ENCODE data around the gene CXorf65.
A peak's percentile ranks its signal among the peaks of the same experiment; 100 is the strongest.

Gene CXorf65

GRCh38 chrX:71098951-71099506, 7.5 kb downstream of the CXorf65 start:
- no peak overlapping the region for H3K4me3 ChIP-seq (ENCODE audit: low read length)
- TF ChIP-seq ZNF274 (IDR thresholded peaks at IDR 0.05; ENCODE audit: low read depth, low read length), result no peak

GRCh38 chrX:71098302-71098701, 8.2 kb downstream of the CXorf65 start:
- H3K4me3 ChIP-seq (ENCODE audit: low read length), result no peak overlapping the region
- TF ChIP-seq ZNF274 (IDR thresholded peaks at IDR 0.05; ENCODE audit: low read depth, low read length), result no peak

DNA sequence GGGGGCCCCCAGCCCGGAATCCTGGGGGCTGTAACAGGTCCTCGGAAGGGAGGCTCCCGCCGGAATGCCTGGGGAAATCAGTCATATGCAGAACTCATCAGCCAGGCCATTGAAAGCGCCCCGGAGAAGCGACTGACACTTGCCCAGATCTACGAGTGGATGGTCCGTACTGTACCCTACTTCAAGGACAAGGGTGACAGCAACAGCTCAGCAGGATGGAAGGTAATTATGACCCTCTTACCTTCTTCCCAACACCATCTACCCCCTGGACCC, 9.8 kb downstream of the CXorf65 start:
- H3K4me3 ChIP-seq (ENCODE audit: low read length), result peak overlapping the region; percentile 85; the same call in 1 of the 2 replicates
- TF ChIP-seq ZNF274 (IDR thresholded peaks at IDR 0.05; ENCODE audit: low read depth, low read length), result no peak

DNA sequence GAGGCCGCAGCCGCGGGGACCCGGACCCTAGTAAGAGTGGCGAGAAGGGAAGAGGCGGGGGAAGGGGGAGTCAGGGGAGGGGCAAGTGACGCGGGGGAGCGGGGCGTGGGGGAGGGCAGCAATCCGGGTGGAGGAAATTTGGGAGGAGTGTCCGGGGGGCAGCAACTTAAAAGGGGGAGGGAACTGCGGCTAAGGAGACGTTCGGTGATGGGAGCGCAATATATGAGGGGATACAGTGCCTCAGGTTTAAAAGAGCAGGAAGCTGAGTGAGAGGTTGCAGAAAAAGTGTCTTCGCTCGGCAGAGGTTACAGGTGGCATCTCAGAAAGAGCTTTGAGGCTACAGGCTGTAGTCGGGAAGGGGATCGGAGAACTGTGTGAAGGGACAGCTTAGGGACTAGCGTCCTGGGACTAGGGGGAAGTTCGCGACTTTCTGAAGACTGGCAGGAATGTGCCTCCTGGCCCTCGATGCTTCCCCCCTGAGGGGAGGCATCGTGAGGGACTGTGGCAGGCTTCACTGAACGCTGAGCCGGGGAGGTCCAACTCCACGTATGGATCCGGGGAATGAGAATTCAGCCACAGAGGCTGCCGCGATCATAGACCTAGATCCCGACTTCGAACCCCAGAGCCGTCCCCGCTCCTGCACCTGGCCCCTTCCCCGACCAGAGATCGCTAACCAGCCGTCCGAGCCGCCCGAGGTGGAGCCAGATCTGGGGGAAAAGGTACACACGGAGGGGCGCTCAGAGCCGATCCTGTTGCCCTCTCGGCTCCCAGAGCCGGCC, 10.4 kb downstream of the CXorf65 start:
- no peak for TF ChIP-seq ZNF274 (IDR thresholded peaks at IDR 0.05; ENCODE audit: low read depth, low read length)
- peak overlapping the region; percentile 85 for H3K4me3 ChIP-seq (ENCODE audit: low read length)

- H3K4me3 ChIP-seq (ENCODE audit: low read length), result peak within 1 kb of the TSS; percentile 85
- TF ChIP-seq ZNF274 (IDR thresholded peaks at IDR 0.05; ENCODE audit: low read depth, low read length), result no peak
These were observed 11.0 kb downstream of the CXorf65 start, which contains the start of gene FOXO4 for GRCh38 chrX:71095555-71095980. Gene FOXO4, plus strand, starts transcription at chrX:71095851. Its CDS starts 678 bp downstream, at chrX:71096529.

DNA sequence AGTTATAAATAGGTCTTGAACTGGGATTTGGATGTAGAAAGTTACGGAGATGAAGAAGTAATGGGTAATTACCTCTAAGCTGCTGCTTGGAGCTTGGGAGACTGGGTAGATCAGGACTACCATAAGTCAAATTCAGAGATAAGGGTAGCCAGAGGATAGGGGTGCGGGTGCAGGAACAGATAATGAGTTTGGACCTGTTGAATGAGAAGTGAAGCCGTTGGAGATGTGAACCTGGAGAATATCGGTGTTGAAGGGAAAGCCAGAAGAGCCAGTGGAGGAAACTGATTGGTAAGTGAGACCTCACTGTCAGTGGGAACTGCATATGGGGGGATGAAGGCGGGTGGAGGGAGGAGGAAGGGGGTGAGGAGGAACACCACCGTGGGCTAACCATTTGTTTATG, 11.5 kb downstream of the CXorf65 start:
- no peak for TF ChIP-seq ZNF274 (IDR thresholded peaks at IDR 0.05; ENCODE audit: low read depth, low read length)
- peak overlapping the region; percentile 76 for H3K4me3 ChIP-seq (ENCODE audit: low read length)

DNA sequence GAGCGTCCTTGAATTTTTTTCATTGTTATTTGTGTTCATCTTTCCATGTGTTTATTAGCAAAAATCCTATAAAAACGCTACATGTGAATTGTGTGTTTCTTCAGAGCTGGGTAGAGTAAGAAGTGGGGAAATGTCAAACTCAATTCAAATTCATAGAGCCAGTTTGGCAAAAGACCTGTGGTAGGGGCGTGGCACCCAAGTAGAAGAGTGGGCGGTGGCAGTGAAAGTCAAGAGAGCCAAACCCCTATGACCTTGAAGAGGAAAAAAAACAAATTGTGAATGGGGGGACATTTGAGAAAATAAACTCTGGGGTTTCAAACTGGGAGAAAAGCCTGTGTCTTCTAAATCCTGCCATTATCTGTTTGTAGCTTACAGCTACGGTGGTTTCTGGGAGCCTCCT, 15.3 kb downstream of the CXorf65 start:
- TF ChIP-seq ZNF274 (IDR thresholded peaks at IDR 0.05; ENCODE audit: low read depth, low read length), result no peak
- no peak overlapping the region for H3K4me3 ChIP-seq (ENCODE audit: low read length)

DNA sequence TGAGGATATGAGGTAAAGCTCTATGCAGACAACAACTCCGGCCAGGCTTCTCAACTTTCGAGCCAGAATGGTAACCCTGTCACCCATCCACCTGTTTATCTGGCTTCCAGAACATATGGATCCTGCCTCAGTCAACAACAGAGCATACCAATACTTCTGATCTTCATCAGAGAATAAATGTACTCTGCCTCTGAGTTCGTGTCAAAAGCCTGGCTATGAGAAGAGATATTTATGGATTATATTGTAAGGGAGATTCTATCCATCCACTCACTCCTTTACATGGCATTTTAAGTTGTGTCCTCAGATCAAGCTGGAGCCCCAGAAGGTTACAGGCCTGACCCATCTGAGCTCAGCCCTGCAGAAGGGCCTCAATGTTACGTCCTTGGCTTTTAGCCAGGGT, 20.6 kb downstream of the CXorf65 start:
- no peak overlapping the region for H3K4me3 ChIP-seq (ENCODE audit: low read length)
- TF ChIP-seq ZNF274 (IDR thresholded peaks at IDR 0.05; ENCODE audit: low read depth, low read length), result no peak

DNA sequence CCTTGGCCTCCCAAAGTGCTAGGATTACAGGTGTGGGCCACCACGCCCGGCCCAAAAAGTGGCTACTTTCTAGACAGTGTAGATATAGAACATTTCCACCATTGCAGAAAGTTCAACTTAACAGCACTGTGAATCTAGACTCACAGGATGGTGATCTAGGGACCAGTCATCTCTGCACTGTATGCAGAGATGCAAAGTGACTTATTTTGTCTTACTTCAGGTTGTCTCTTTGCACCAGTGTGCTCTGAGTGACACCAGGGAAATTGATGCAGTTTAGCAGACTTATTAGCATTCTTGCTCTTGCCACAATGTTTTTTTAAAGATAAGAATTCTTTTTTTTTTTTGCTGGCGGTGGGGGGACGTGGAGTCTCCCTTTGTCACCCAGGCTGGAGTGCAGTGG, 23.7 kb downstream of the CXorf65 start:
- no peak for TF ChIP-seq ZNF274 (IDR thresholded peaks at IDR 0.05; ENCODE audit: low read depth, low read length)
- no peak overlapping the region for H3K4me3 ChIP-seq (ENCODE audit: low read length)

DNA sequence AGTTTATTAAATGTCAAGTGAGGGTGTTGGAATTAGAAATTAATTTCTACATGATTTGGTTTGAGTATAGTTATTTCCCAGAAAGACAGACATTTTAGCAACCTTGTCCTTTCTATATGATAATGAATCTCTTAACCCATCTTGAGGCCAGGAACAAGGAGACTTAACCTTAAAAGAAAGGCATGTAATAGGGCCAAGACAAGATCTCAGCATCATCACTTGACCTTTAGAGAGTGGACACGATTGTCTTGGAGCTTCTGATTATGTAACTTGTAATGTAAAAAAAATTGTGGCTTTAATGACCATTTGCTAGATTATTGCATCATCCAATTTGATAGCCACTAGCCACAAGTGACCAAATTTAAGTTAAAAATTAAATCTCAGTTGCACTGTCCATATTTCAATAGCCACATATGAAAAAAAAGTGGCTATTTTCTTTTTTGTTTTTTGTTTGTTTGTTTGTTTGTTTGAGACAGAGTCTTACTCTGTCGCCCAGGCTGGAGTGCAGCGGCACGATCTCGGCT, 24.4 kb downstream of the CXorf65 start:
- H3K4me3 ChIP-seq (ENCODE audit: low read length), result no peak overlapping the region
- no peak for TF ChIP-seq ZNF274 (IDR thresholded peaks at IDR 0.05; ENCODE audit: low read depth, low read length)

- no peak for TF ChIP-seq ZNF274 (IDR thresholded peaks at IDR 0.05; ENCODE audit: low read depth, low read length)
- H3K4me3 ChIP-seq (ENCODE audit: low read length), result no peak overlapping the region
These were observed 25.0 kb downstream of the CXorf65 start for GRCh38 chrX:71081330-71082123.

GRCh38 chrX:71070531-71070930, 36.0 kb downstream of the CXorf65 start:
- TF ChIP-seq ZNF274 (IDR thresholded peaks at IDR 0.05; ENCODE audit: low read depth, low read length), result no peak
- H3K4me3 ChIP-seq (ENCODE audit: low read length), result no peak overlapping the region

GRCh38 chrX:71068044-71068918, 38.3 kb downstream of the CXorf65 start, which contains the start of gene SNX12:
Gene SNX12, minus strand, starts transcription at chrX:71068334. Its CDS starts 28 bp downstream, at chrX:71068306.
- H3K4me3 ChIP-seq (ENCODE audit: low read length), result peak within 1 kb of the TSS; percentile 84
- TF ChIP-seq ZNF274 (IDR thresholded peaks at IDR 0.05; ENCODE audit: low read depth, low read length), result no peak

DNA sequence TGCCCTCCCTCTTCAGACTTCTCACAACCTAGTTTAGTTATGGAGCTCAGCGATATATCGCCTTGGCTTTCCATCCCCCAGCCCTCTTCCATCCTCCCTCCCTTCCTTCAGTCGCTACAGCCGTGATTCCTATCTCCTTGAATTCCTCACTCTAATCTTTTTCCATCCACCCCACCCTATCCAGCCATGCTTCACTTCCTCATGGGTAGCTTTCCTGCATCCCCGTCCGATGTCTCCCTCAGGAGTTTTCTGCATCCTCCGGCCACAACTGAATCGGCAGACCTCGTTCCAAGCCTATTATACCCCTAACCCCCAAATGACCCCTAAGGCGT, 38.9 kb downstream of the CXorf65 start:
- no peak for TF ChIP-seq ZNF274 (IDR thresholded peaks at IDR 0.05; ENCODE audit: low read depth, low read length)
- peak overlapping the region; percentile 84 for H3K4me3 ChIP-seq (ENCODE audit: low read length)
